Ramos (cell line): ENCODE measurements around the gene NEK7.
"Not testable (repeated sequence)": the region's sequence is repeated elsewhere in the genome, so short reads cannot be mapped to it uniquely, and the experiment has no call there.

Source experiments
- in situ Hi-C: fragments of 300-500 bp; cut with MboI; formaldehyde crosslinking; loops from one replicate; pipeline ENCODE4 v1.14.3; 2022; ENCODE audit warnings: low sequenced_read_pairs; ENCODE audit not compliant: unreplicated experiment

NEK7 gene

GRCh38 chr1:198196630-198197029 lies 39.8 kb downstream of the NEK7 start:
- in situ Hi-C loops = no loop called here

DNA sequence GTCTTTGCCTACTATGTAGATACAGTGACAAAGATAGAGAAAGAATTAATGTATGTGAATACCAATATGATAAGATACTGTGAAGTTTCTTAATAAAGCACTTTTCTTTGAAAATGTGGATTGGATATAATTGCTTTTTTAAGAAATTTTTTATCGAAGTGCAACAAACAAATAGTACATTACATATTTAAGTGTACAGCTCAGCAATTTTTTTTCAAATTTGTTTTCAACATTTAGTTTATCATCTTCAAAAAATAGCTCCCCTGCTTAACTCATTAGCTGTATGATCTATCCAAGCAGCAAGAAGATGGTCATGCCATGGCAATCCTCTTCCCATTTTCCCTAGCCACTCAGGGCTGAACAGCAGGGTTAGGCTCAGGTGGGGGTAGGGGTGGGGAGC lies 40.5 kb downstream of the NEK7 start:
- in situ Hi-C loops = no loop called here

DNA sequence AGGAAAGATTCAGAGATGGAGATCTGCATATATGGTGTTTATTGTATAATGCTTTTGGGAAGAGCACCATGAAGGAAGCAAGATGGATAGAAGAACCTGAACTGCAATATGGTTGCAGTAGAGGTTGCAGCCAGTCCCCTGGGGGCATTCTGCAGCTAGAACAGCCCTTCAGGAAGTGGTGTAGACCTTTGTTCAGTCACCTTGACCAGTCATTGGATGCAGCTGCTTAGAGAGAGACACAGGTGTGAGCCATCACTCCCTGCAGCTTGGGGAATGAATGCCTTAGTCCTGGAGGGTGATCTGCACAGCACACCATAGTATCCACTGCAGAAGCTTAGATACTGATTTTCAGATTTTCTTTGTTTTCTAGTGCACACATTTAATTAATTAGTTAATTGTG lies 42.3 kb downstream of the NEK7 start:
- in situ Hi-C loops = no loop called here

DNA sequence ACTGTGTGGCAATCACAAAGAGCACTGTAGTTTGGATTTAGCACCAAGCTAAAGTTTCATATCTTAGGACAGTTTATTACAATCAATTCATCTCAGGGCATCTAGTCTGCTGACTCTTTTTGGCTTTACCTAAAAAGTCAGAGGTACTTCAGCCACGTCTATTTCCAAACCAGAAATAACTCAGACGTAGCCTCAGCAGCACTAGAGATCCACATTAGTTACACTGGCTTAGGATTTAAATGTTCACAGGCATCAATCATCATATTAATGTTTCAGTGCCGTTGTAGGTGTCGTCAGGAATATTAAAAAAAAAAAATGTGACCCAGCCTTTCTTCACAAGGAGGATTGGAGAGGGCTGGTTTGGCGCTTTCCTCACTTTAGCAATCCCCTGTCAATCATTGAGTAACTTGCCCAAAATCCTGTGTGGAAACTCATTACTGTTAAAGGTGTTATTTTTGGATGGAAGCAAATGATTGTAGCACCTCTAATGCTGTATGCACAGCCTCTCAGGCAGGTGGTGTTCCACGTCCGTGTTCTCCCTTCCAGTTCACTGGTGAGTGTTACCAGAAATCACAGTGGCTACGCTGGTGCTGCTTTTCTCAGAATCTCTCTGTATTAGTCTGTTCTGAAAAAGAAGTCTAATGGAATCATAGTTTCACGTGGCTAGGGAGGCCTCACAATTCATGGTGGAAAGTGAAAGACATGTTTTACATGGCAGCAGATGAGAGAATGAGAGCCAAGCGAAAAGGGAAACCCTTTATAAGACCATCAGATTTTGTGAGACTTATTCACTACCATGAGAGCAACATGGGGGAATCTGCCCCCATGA lies 45.4 kb downstream of the NEK7 start:
- in situ Hi-C loops = no loop called here

GRCh38 chr1:198203434-198203833 lies 46.6 kb downstream of the NEK7 start:
- in situ Hi-C loops = no loop called here

- in situ Hi-C loops = no loop called here
These were observed 48.4 kb downstream of the NEK7 start for GRCh38 chr1:198205016-198205684.

DNA sequence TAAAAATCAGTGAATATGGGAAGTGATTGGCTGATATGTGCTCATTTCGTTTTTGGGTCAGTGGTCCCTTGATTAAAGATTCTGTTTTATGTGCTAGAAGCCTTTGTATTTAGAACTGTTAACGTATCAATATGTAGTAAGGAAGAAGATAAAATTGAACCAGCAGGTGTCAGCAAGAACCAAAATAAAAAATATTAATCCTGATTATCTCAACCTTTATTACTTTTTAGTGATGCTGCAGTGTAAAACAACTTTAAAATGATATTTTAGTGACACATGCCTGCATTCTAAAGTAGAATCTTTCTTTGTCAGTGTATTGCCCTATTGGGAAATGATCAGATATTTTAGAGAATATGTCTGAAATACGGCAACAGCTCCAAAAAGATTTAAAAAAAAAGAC lies 49.5 kb downstream of the NEK7 start:
- in situ Hi-C loops = no loop called here

GRCh38 chr1:198211696-198212095 lies 54.9 kb downstream of the NEK7 start:
- in situ Hi-C loops = no loop called here

DNA sequence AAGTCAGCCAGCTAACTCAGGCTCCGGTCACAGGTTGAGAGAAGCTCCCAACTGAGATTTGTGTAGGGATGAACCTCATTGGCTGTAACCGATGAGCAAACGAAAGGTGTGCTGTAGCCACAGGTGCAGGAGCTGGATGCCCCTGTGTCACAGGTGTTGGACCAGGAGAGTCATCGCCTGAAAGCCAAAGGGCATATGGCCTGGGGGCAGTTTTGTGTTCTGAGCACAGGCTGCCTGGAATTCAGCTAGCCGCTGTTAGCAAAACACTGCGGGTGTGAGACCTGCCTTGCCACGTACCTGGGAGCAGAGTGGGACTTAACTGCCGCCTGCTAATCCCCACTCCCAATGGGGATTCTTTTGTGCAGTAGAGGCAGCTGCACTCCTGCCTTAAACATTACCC lies 55.3 kb downstream of the NEK7 start:
- in situ Hi-C loops = no loop called here

DNA sequence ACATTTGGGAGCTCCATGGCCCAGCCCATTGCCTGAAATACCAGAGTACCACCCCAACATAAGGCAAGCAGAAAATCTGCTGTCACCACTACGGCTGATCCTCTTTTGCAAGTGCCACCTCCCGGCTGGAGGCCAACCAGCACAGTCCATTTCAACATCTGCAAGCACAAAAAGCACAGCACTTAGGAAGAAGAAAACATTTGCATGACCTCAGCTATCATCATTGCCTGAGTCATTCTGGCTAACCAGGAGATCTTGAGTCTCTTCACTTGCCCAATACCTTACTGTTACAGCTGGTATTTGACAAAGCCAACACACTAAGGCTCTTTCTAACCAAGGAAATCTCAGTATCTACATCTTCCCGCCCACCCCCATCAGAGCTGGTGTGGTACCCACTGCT lies 55.9 kb downstream of the NEK7 start:
- in situ Hi-C loops = no loop called here

- in situ Hi-C loops = no loop called here
These were observed 58.1 kb downstream of the NEK7 start for GRCh38 chr1:198214924-198215323.

- in situ Hi-C loops = no loop called here
These were observed 63.6 kb downstream of the NEK7 start for GRCh38 chr1:198220428-198220827.

DNA sequence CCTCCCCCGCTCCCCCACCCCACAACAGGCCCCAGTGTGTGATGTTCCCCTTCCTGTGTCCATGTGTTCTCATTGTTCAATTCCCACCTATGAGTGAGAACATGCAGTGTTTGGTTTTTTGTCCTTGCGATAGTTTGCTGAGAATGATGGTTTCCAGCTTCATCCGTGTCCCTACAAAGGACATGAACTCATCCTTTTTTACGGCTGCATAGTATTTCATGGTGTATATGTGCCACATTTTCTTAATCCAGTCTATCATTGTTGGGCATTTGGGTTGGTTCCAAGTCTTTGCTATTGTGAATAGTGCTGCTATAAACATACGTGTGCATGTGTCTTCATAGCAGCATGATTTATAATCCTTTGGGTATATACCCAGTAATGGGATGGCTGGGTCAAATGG lies 70.2 kb downstream of the NEK7 start:
- in situ Hi-C loops = not testable (repeated sequence)

- in situ Hi-C loops = not testable (repeated sequence)
These were observed 70.7 kb downstream of the NEK7 start for GRCh38 chr1:198227454-198227853.

- in situ Hi-C loops = no loop called here
These were observed 72.1 kb downstream of the NEK7 start for GRCh38 chr1:198228925-198229324.

DNA sequence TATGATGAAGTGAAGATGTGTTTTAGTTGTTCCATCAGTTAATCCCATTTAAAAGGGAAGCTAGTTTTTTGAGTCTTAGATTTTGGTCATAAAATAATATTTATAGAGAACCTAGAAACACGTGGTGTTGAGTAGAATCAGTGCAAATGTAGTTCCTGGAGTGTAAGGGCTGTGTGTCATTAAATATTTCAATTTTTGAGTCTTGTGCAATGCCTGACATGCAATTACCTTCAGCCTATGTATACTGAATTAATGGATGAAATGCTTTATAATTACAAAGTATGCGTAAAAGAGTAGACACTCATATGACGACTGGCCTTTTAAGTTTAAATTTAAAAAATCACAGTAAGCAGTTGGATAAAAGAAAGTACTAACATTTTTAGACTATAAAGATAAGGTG lies 75.0 kb downstream of the NEK7 start:
- in situ Hi-C loops = no loop called here

DNA sequence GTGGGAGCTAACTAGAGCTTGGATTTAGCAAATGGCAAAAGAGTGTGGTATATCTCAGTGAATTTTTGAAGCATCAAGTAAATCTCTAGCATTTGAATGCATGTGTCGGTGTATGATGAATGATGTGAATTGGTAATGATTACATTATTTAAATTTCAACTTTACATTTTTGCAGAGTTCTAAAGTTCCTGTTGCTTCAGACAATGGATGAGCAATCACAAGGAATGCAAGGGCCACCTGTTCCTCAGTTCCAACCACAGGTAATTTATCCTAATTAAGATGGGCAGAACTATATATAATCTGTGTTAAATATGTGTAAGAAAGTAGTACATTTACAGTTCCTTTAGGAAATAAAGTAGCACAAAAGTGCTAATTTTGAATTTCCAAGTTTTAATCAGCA lies 75.6 kb downstream of the NEK7 start:
- in situ Hi-C loops = no loop called here

DNA sequence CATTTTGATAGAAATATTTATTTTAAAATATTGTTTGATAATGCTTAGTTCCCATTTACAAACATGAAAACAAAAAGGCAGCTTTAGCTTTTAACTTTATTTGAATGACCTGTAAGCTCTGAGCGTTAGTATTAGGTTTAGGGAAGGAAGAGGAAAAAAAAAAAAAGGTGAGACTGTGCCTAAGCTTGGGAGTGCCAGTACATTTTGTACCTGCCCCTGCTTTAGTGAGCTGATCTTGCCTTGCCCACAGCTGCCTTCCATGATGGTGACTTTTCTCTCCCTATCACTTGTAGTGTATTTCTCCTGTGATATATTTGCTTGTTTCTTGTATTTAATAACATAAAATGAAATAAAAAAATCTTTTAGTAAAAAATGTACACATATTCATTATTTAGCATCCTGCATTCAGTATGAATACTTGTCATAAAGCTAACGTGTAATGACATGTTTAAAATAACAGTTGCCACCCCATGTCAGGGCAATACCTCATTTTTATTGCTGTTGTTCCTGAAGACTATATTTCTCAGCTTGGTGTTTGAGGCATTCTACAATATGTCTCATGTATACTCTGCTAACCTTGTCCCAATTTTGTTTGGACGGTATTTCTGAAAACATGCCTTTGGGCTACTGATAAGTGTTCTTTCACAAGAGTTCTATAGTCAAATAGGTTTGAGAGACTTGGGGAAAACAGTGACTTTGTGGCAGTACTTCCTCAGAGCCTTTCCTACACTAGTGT lies 76.3 kb downstream of the NEK7 start:
- in situ Hi-C loops = no loop called here

GRCh38 chr1:198234520-198235251 lies 77.9 kb downstream of the NEK7 start:
- in situ Hi-C loops = no loop called here

GRCh38 chr1:198238121-198238520 lies 81.3 kb downstream of the NEK7 start:
- in situ Hi-C loops = no loop called here

GRCh38 chr1:198241553-198241952 lies 84.8 kb downstream of the NEK7 start:
- in situ Hi-C loops = no loop called here
